ENCODE data around the gene CPB1.

Gene CPB1

GRCh38 chr3:148789906-148790305 is 37.7 kb upstream of the CPB1 start:
- Histone ChIP-seq H3K27ac (ENCODE audit: extremely low read depth, low read depth, low read length) (no peak overlapping the region), H3K36me3 (ENCODE audit: control insufficient read depth in 2 of 2, insufficient read depth in 1 of 2, low read length in 2 of 2) (no peaks in the 10 kb centered on the region), H3K4me3 (ENCODE audit: low read depth, low read length) (no peak overlapping the region), H3K9me3 (ENCODE audit: control insufficient read depth, insufficient read depth, low read depth, low read length) (no peaks in the 10 kb centered on the region), H3K4me1 (ENCODE audit: control insufficient read depth, insufficient read depth, low read length) (no peaks in the 10 kb centered on the region)
- POLR2A ChIA-PET = no interaction called here
- TF ChIP-seq ZNF544 (tag by site-specific recombination; IDR thresholded peaks at IDR 0.05) = no peak
- no peak for TF ChIP-seq ZNF548 (tag by site-specific recombination; IDR thresholded peaks at IDR 0.05)
- no peak for TF ChIP-seq GLI4 (tag by site-specific recombination; IDR thresholded peaks at IDR 0.05)
- no peak for TF ChIP-seq ZNF707 (tag by site-specific recombination; IDR thresholded peaks at IDR 0.05)
- no peak for TF ChIP-seq ZNF121 (tag by site-specific recombination; IDR thresholded peaks at IDR 0.05)
- TF ChIP-seq ZNF596 (tag by site-specific recombination; IDR thresholded peaks at IDR 0.05) = no peak
- TF ChIP-seq ZNF394 (tag by site-specific recombination; IDR thresholded peaks at IDR 0.05; ENCODE audit: borderline replicate concordance) = no peak
- TF ChIP-seq ZSCAN23 (tag by site-specific recombination; IDR thresholded peaks at IDR 0.05) = no peak
- no peak for TF ChIP-seq REPIN1 (tag by site-specific recombination; IDR thresholded peaks at IDR 0.05; ENCODE audit: low read depth)
- TF ChIP-seq ZNF792 (tag by site-specific recombination; IDR thresholded peaks at IDR 0.05) = no peak
- no peak for TF ChIP-seq ZNF132 (tag by site-specific recombination; IDR thresholded peaks at IDR 0.05; ENCODE audit: borderline replicate concordance)
- no peak for TF ChIP-seq ZNF324 (tag by site-specific recombination; IDR thresholded peaks at IDR 0.05)
- TF ChIP-seq ZNF654 (tag by site-specific recombination; IDR thresholded peaks at IDR 0.05; ENCODE audit: low read depth) = no peak
- no peak for TF ChIP-seq ZBTB44 (tag by site-specific recombination; IDR thresholded peaks at IDR 0.05)
- no peak for TF ChIP-seq ZNF157 (tag by site-specific recombination; IDR thresholded peaks at IDR 0.05)
- no peak for TF ChIP-seq ZNF433 (tag by site-specific recombination; IDR thresholded peaks at IDR 0.05; ENCODE audit: low read depth)
- CTCF ChIA-PET = interaction anchor here (0.5 kb wide), 1 partner anchor 30 kb away, joined by 3 read pairs; no protein-coding TSS in a partner anchor

GRCh38 chr3:148790370-148790769 is 37.2 kb upstream of the CPB1 start:
- CTCF ChIA-PET = no interaction called here
- Histone ChIP-seq H3K36me3 (ENCODE audit: control insufficient read depth in 2 of 2, insufficient read depth in 1 of 2, low read length in 2 of 2) (no peaks in the 10 kb centered on the region), H3K27ac (ENCODE audit: extremely low read depth, low read depth, low read length) (no peak overlapping the region), H3K9me3 (ENCODE audit: control insufficient read depth, insufficient read depth, low read depth, low read length) (no peaks in the 10 kb centered on the region), H3K4me1 (ENCODE audit: control insufficient read depth, insufficient read depth, low read length) (no peaks in the 10 kb centered on the region), H3K4me3 (ENCODE audit: low read depth, low read length) (no peak overlapping the region)
- POLR2A ChIA-PET = no interaction called here
- TF ChIP-seq ZNF146 (tag by site-specific recombination; IDR thresholded peaks at IDR 0.05) (no peak), ZNF423 (tag by site-specific recombination; IDR thresholded peaks at IDR 0.05) (no peak), ZNF202 (tag by site-specific recombination; IDR thresholded peaks at IDR 0.05; ENCODE audit: borderline replicate concordance) (no peak), ZNF624 (tag by site-specific recombination; IDR thresholded peaks at IDR 0.05) (no peak), PATZ1 (tag by site-specific recombination; IDR thresholded peaks at IDR 0.05) (no peak), ZNF792 (tag by site-specific recombination; IDR thresholded peaks at IDR 0.05) (no peak), ZNF404 (tag by site-specific recombination; IDR thresholded peaks at IDR 0.05) (no peak), ZNF223 (tag by site-specific recombination; IDR thresholded peaks at IDR 0.05) (no peak), ZNF19 (tag by site-specific recombination; IDR thresholded peaks at IDR 0.05; ENCODE audit: low read depth) (no peak), BCL11A (tag by site-specific recombination; IDR thresholded peaks at IDR 0.05; ENCODE audit: low read depth) (no peak), GLIS1 (tag by site-specific recombination; IDR thresholded peaks at IDR 0.05) (no peak), OVOL3 (tag by site-specific recombination; IDR thresholded peaks at IDR 0.05) (no peak), ZNF26 (tag by site-specific recombination; IDR thresholded peaks at IDR 0.05) (no peak), ZSCAN5A (tag by site-specific recombination; IDR thresholded peaks at IDR 0.05) (no peak), ATF2 (tag by site-specific recombination; IDR thresholded peaks at IDR 0.05; ENCODE audit: low read depth) (no peak), ZNF654 (tag by site-specific recombination; IDR thresholded peaks at IDR 0.05; ENCODE audit: low read depth) (no peak)
